Endothelial cell of umbilical vein (primary cell): Measurements from ENCODE around the gene UBE2G1.

Experiments used
- EZH2 ChIP-seq: IDR thresholded peaks from 2 replicates; pipeline ENCODE4 v1.6.1; 2012; ENCODE audit warnings: borderline replicate concordance, low read depth, mild to moderate bottlenecking, moderate library complexity, low read length, inconsistent platforms; ENCODE audit not compliant: severe bottlenecking
- MAX ChIP-seq: IDR thresholded peaks from 2 replicates; pipeline ENCODE4 v1.6.1; 2011; ENCODE audit not compliant: insufficient read depth, insufficient read length
- MYC ChIP-seq: IDR thresholded peaks from one replicate; pipeline ENCODE4 v1.6.1; 2011; ENCODE audit warnings: mild to moderate bottlenecking, low read depth, low read length
- POLR2A ChIP-seq: IDR thresholded peaks from 2 replicates; pipeline ENCODE4 v1.6.1; 2012; ENCODE audit warnings: low read depth, mild to moderate bottlenecking, control low read depth, low read length
- POLR2AphosphoS5 ChIP-seq: IDR thresholded peaks from 2 replicates; pipeline ENCODE4 v1.6.1; 2012; ENCODE audit warnings: low read depth, mild to moderate bottlenecking, control low read depth, low read length, moderate library complexity; ENCODE audit not compliant: insufficient read depth
- TF ChIP-seq, protein P1 (sequence below), 2 donors: IDR thresholded peaks; 1 replicate in 1 of 2; 2 replicates in 1 of 2; pipeline ENCODE4 v1.5.1; 2011; ENCODE audit warnings: low read length in 2 of 2, mild to moderate bottlenecking in 2 of 2, moderate library complexity in 2 of 2, control low read depth in 1 of 2, inconsistent platforms in 1 of 2, low read depth in 1 of 2; ENCODE audit not compliant: insufficient read depth in 1 of 2; ENCODE audit errors: extremely low read depth in 1 of 2

GRCh38 chr17:4375039-4375748 lies 8.7 kb upstream of the UBE2G1 start:
- TF ChIP-seq POLR2AphosphoS5 (no peak), MYC (no peak), MAX (no peak), POLR2A (no peak), EZH2 (no peak)
- TF ChIP-seq, protein P1, sequence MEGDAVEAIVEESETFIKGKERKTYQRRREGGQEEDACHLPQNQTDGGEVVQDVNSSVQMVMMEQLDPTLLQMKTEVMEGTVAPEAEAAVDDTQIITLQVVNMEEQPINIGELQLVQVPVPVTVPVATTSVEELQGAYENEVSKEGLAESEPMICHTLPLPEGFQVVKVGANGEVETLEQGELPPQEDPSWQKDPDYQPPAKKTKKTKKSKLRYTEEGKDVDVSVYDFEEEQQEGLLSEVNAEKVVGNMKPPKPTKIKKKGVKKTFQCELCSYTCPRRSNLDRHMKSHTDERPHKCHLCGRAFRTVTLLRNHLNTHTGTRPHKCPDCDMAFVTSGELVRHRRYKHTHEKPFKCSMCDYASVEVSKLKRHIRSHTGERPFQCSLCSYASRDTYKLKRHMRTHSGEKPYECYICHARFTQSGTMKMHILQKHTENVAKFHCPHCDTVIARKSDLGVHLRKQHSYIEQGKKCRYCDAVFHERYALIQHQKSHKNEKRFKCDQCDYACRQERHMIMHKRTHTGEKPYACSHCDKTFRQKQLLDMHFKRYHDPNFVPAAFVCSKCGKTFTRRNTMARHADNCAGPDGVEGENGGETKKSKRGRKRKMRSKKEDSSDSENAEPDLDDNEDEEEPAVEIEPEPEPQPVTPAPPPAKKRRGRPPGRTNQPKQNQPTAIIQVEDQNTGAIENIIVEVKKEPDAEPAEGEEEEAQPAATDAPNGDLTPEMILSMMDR (IDR thresholded peaks at IDR 0.05; ENCODE audit: extremely low read depth in 1 of 2, insufficient read depth in 1 of 2, low read depth in 1 of 2, low read length in 2 of 2): no peak
